KMS-11 (cell line): ENCODE data around the gene WSCD2.

Experiments used
- H2AFZ ChIP-seq: fragments of 200-600 bp; sonication (generic); 2 replicates; pipeline ENCODE4 v1.6.1; 2016; ENCODE audit warnings: antibody characterized with exemption, mixed run types, low read depth
- H3K27ac ChIP-seq: fragments of 200-600 bp; sonication (generic); 2 replicates; pipeline ENCODE4 v1.6.1; 2016; ENCODE audit warnings: mild to moderate bottlenecking, mixed run types
- H3K27me3 ChIP-seq: fragments of 200-600 bp; sonication (generic); 2 replicates; pipeline ENCODE4 v1.6.1; 2017; ENCODE audit warnings: mild to moderate bottlenecking, low read depth, mixed run types, moderate library complexity; ENCODE audit not compliant: insufficient read depth
- H3K36me3 ChIP-seq: fragments of 200-600 bp; sonication (generic); 2 replicates; pipeline ENCODE4 v1.6.1; 2017; ENCODE audit warnings: mild to moderate bottlenecking, mixed run types; ENCODE audit not compliant: insufficient read depth
- H3K4me1 ChIP-seq: fragments of 200-600 bp; sonication (generic); 2 replicates; pipeline ENCODE4 v1.6.1; 2016; ENCODE audit warnings: mild to moderate bottlenecking, low read depth, mixed run types; ENCODE audit not compliant: poor library complexity, severe bottlenecking
- H3K4me2 ChIP-seq: fragments of 200-600 bp; sonication (generic); 2 replicates; pipeline ENCODE4 v1.7.0; 2016; ENCODE audit warnings: mild to moderate bottlenecking, mixed run types
- H3K4me3 ChIP-seq: fragments of 200-600 bp; sonication (generic); IDR thresholded peaks from 2 replicates; pipeline ENCODE4 v1.6.1; 2017; ENCODE audit warnings: low read depth, low read length, mixed read lengths; ENCODE audit not compliant: insufficient read depth
- H3K79me2 ChIP-seq: fragments of 200-600 bp; sonication (generic); 2 replicates; pipeline ENCODE4 v1.6.1; 2016; ENCODE audit warnings: low read depth, mixed run types; ENCODE audit not compliant: insufficient read depth
- H3K9ac ChIP-seq: fragments of 200-600 bp; sonication (generic); 2 replicates; pipeline ENCODE4 v1.6.1; 2016; ENCODE audit warnings: mild to moderate bottlenecking, mixed run types
- H4K20me1 ChIP-seq: fragments of 200-600 bp; sonication (generic); 2 replicates; pipeline ENCODE4 v1.6.1; 2016; ENCODE audit warnings: mild to moderate bottlenecking, mixed run types; ENCODE audit not compliant: insufficient read depth
- CTCF ChIP-seq: fragments of 200-600 bp; sonication (generic); conservative IDR thresholded peaks from 2 replicates; pipeline ENCODE4 v1.6.1; 2017; ENCODE audit warnings: low read depth, mild to moderate bottlenecking, antibody characterized with exemption, low read length, moderate library complexity, mixed read lengths

Gene WSCD2

GRCh38 chr12:108099073-108099472, 30.0 kb upstream of the WSCD2 start:
- Histone ChIP-seq H4K20me1 (no peaks in the 10 kb centered on the region), H3K4me3 (no peak overlapping the region), H3K27ac (no peak overlapping the region), H3K79me2 (no peaks in the 10 kb centered on the region), H3K36me3 (no peaks in the 10 kb centered on the region), H3K4me1 (no peaks in the 10 kb centered on the region), H3K4me2 (no peak overlapping the region), H3K27me3 (no peaks in the 10 kb centered on the region), H3K9ac (no peak overlapping the region), H2AFZ (no peak overlapping the region)
- no peak for TF ChIP-seq CTCF

- no peaks in the 10 kb centered on the region for H4K20me1 ChIP-seq
- H3K27me3 ChIP-seq, result no peaks in the 10 kb centered on the region
- no peaks in the 10 kb centered on the region for H3K4me1 ChIP-seq
- H3K4me2 ChIP-seq, result no peak overlapping the region
- H2AFZ ChIP-seq, result no peak overlapping the region
- no peak for TF ChIP-seq CTCF
- H3K4me3 ChIP-seq, result no peak overlapping the region
- no peaks in the 10 kb centered on the region for H3K79me2 ChIP-seq
- no peak overlapping the region for H3K27ac ChIP-seq
- no peaks in the 10 kb centered on the region for H3K36me3 ChIP-seq
- no peak overlapping the region for H3K9ac ChIP-seq
Observed at GRCh38 chr12:108099778-108100489, 29.2 kb upstream of the WSCD2 start.

- Histone ChIP-seq H3K4me1 (no peaks in the 10 kb centered on the region), H3K27ac (no peak overlapping the region), H4K20me1 (no peaks in the 10 kb centered on the region), H3K27me3 (no peaks in the 10 kb centered on the region), H3K4me3 (no peak overlapping the region), H3K36me3 (no peaks in the 10 kb centered on the region), H3K79me2 (no peaks in the 10 kb centered on the region), H2AFZ (no peak overlapping the region), H3K4me2 (no peak overlapping the region), H3K9ac (no peak overlapping the region)
- TF ChIP-seq CTCF, result no peak
Observed at GRCh38 chr12:108101605-108102175, 27.4 kb upstream of the WSCD2 start.

GRCh38 chr12:108102363-108102762, 26.7 kb upstream of the WSCD2 start:
- H3K4me2 ChIP-seq, result no peak overlapping the region
- no peaks in the 10 kb centered on the region for H3K27me3 ChIP-seq
- H3K27ac ChIP-seq, result no peak overlapping the region
- no peak overlapping the region for H3K9ac ChIP-seq
- TF ChIP-seq CTCF, result no peak
- no peaks in the 10 kb centered on the region for H3K79me2 ChIP-seq
- H3K4me3 ChIP-seq, result no peak overlapping the region
- H3K4me1 ChIP-seq, result no peaks in the 10 kb centered on the region
- H3K36me3 ChIP-seq, result no peaks in the 10 kb centered on the region
- no peaks in the 10 kb centered on the region for H4K20me1 ChIP-seq
- no peak overlapping the region for H2AFZ ChIP-seq
